ENCODE data around the gene ZNF358.

The ZNF358 gene

GRCh38 chr19:7480970-7481255, 35.0 kb upstream of the ZNF358 start:
- TF ChIP-seq CTCF (conservative IDR thresholded peaks at IDR 0.05), result no peak
- H3K27ac ChIP-seq, result no peak overlapping the region

- H3K27ac ChIP-seq, result no peak overlapping the region
- TF ChIP-seq CTCF (conservative IDR thresholded peaks at IDR 0.05), result no peak
These were observed 33.1 kb upstream of the ZNF358 start for GRCh38 chr19:7482584-7483439.

- H3K27ac ChIP-seq, result no peak overlapping the region
- TF ChIP-seq CTCF (conservative IDR thresholded peaks at IDR 0.05), result no peak
These were observed 32.1 kb upstream of the ZNF358 start for GRCh38 chr19:7483720-7484201.

- H3K27ac ChIP-seq, result no peak overlapping the region
- TF ChIP-seq CTCF (conservative IDR thresholded peaks at IDR 0.05), result no peak
These were observed 29.0 kb upstream of the ZNF358 start for GRCh38 chr19:7486923-7487322.

- TF ChIP-seq CTCF (conservative IDR thresholded peaks at IDR 0.05), result no peak
- peak within 1 kb of the TSS; percentile 65 for H3K27ac ChIP-seq
These were observed 27.1 kb upstream of the ZNF358 start, which contains the start of gene PEX11G for GRCh38 chr19:7488736-7489353. TSS of gene PEX11G (minus strand) at chr19:7489035. CDS start at chr19:7489010, 25 bp downstream.

GRCh38 chr19:7489609-7490044, 26.3 kb upstream of the ZNF358 start:
- no peak for TF ChIP-seq CTCF (conservative IDR thresholded peaks at IDR 0.05)
- peak overlapping the region; percentile 65 for H3K27ac ChIP-seq

GRCh38 chr19:7492142-7492541, 23.8 kb upstream of the ZNF358 start:
- H3K27ac ChIP-seq, result no peak overlapping the region
- TF ChIP-seq CTCF (conservative IDR thresholded peaks at IDR 0.05), result no peak

Measured in VCaP (cell line).